Adrenal gland (tissue), 12 donors: ENCODE data around the gene CXorf66. TPM values are rescaled to one million over a fixed set of nuclear protein-coding genes. Genes with fewer than 3 reads are reported as not detected.

Source experiments
- DNase-seq, 7 donors: peaks; one replicate each; pipeline ENCODE4 v3.0.0-alpha.2; 2019 to 2020
- H3K27ac ChIP-seq, 5 donors: fragments of 200-600 bp; sonication (generic) in 4 of 5; 1 replicate in 3 of 5; 2 replicates in 2 of 5; pipeline versions ENCODE4 v1.5.1 to v1.8.0; 2016 to 2020; ENCODE audit warnings: mild to moderate bottlenecking in 1 of 5
- H3K27me3 ChIP-seq: fragments of 200-600 bp; 2 replicates; pipeline ENCODE4 v1.8.0; 2021
- H3K36me3 ChIP-seq, 2 donors: fragments of 200-600 bp; replicated peaks in 1 of 2; 1 replicate in 1 of 2; 2 replicates in 1 of 2; pipeline versions ENCODE4 v1.5.1 to v1.8.0; 2018 to 2022
- H3K4me1 ChIP-seq, 2 donors: fragments of 200-600 bp; replicated peaks in 1 of 2; 1 replicate in 1 of 2; 2 replicates in 1 of 2; pipeline versions ENCODE4 v1.5.1 to v1.8.0; 2018 to 2021
- H3K4me3 ChIP-seq, 4 donors: fragments of 200-600 bp; sonication (generic) in 3 of 4; one replicate each; pipeline ENCODE4 v1.5.1; 2016 to 2018
- H3K9me3 ChIP-seq, 3 donors: fragments of 200-600 bp; sonication (generic) in 1 of 3; replicated peaks in 1 of 3; 1 replicate in 2 of 3; 2 replicates in 1 of 3; pipeline versions ENCODE4 v1.5.1 to v1.8.0; 2016 to 2021
- CTCF ChIP-seq, 6 experiments: fragments of 450-650 bp in 4 of 6; fragments of 200-600 bp in 2 of 6; sonication (generic) in 1 of 6; IDR thresholded peaks; 1 replicate in 5 of 6; 2 replicates in 1 of 6; pipeline versions ENCODE4 v1.5.1 to v1.8.0; 2016 to 2021; ENCODE audit warnings: antibody characterized with exemption in 6 of 6, mild to moderate bottlenecking in 2 of 6, moderate library complexity in 1 of 6
- POLR2A ChIP-seq, 2 donors: fragments of 450-650 bp; IDR thresholded peaks; one replicate each; pipeline ENCODE4 v1.6.1; 2017; ENCODE audit warnings: antibody characterized with exemption in 2 of 2, mild to moderate bottlenecking in 2 of 2, moderate library complexity in 1 of 2
- WGBS, 4 donors: extraction: QIAGEN DNeasy Blood & Tissue Kit in 2 of 4; methylation state at CpG; one replicate each; pipeline versions ENCODE4 v1.1.5 to v1.1.7; 2013 to 2017; 5-methylcytosine and 5-hydroxymethylcytosine counted together
- intact Hi-C, 2 donors: fragments of 100-400 bp; cut with DNase I; formaldehyde crosslinking; loops; one replicate each; pipeline versions ENCODE4 v1.14.1 to v1.15.0; 2022 to 2023
- polyA plus RNA-seq, 3 donors: library from polyadenylated mRNA; stranded (reverse); fragments of 200-250 nt in 2 of 3; fragments of 350-450 nt in 1 of 3; fragmentation: Illumina TruSeq in 1 of 3; extraction: RNeasy Lipid Tissue Mini Kit (QIAGEN cat#74804) in 1 of 3; gene quantifications; one replicate each; pipeline ENCODE4 v1.2.3, GENCODE V29; 2013 to 2014
- total RNA-seq, 9 donors: library from RNA; depleted of rRNA in 4 of 9; stranded (reverse); fragments of >200 nt in 4 of 9; fragments of 120-200 nt in 1 of 9; fragmentation: NEBNext Ultra II Directional in 1 of 9; extraction: Animal tissue kit (Norgen Biotek cat#: 25700) in 1 of 9; gene quantifications; one replicate each; pipeline versions ENCODE4 v1.1.0 to v1.2.4, GENCODE V29; 2013 to 2023
- donor health status: healthy with polysubstance abuse.
- donor health status: Bipolar disorder and iron deficiency.
- donor health status: DM: yes; HTN: yes; CAD: no.
- donor health status: DM: no; HTN: no; CAD: no.
- donor health status: DM: no; HTN: no; CAD: no.
- donor health status: DM: yes; HTN: yes; CAD: no.

The CXorf66 gene
- total and polyA plus RNA-seq, 12 donors, result not detected

- DNase-seq, result no peak
- Histone ChIP-seq H3K36me3 (no peaks in the 10 kb centered on the region), H3K27ac (no peak overlapping the region), H3K4me1 (no peaks in the 10 kb centered on the region), H3K27me3 (peaks cover under 1% of the 10 kb centered on the region), H3K4me3 (no peak overlapping the region), H3K9me3 (no peaks in the 10 kb centered on the region)
- intact Hi-C loops, result no loop called here
- TF ChIP-seq POLR2A (IDR thresholded peaks at IDR 0.05) (no peak), CTCF (IDR thresholded peaks at IDR 0.05) (no peak)
Measured at GRCh38 chrX:139936259-139936658, 29.1 kb downstream of the CXorf66 start.

- DNase-seq, result no peak
- Histone ChIP-seq H3K9me3 (no peaks in the 10 kb centered on the region), H3K4me1 (no peaks in the 10 kb centered on the region), H3K36me3 (no peaks in the 10 kb centered on the region), H3K27me3 (peaks cover 3% of the 10 kb centered on the region), H3K27ac (peak overlapping the region in 4 of 5 donors; percentile 91 to 98 (median 95)), H3K4me3 (peak overlapping the region in 1 of 4 donors; percentile 82)
- TF ChIP-seq CTCF (IDR thresholded peaks at IDR 0.05) (no peak), POLR2A (IDR thresholded peaks at IDR 0.05) (no peak)
- intact Hi-C loops, result no loop called here
- WGBS, 4 donors, result 58 to 84% (median 69%) methylated on average over 13 to 15 of the region's 15 CpGs
Measured at GRCh38 chrX:139933904-139934303, 31.4 kb downstream of the CXorf66 start.

GRCh38 chrX:139932901-139933796 lies 32.2 kb downstream of the CXorf66 start, which contains the start of gene ATP11C:
TSS of gene ATP11C (minus strand) at chrX:139933053. CDS start at chrX:139932042, 1,011 bp downstream.
- peak within 1 kb of the TSS; percentile 11 to 82 (median 74) for H3K4me3 ChIP-seq
- H3K27ac ChIP-seq, result peak within 1 kb of the TSS; percentile 76 to 98 (median 94)
- no peaks in the 10 kb centered on the region for H3K9me3 ChIP-seq
- H3K27me3 ChIP-seq, result peaks cover 3% of the 10 kb centered on the region
- TF ChIP-seq CTCF (IDR thresholded peaks at IDR 0.05) (no peak), POLR2A (IDR thresholded peaks at IDR 0.05) (peak in 1 of 2 donors; percentile 78)
- intact Hi-C loops, result no loop called here
- no peaks in the 10 kb centered on the region for H3K4me1 ChIP-seq
- DNase-seq, result peak; percentile 82 to 89 (median 85)
- WGBS, 4 donors, result 0 to 28% (median 10%) methylated on average over 15 to 52 of the region's 52 CpGs
- H3K36me3 ChIP-seq, result no peaks in the 10 kb centered on the region

- TF ChIP-seq CTCF (IDR thresholded peaks at IDR 0.05) (no peak), POLR2A (IDR thresholded peaks at IDR 0.05) (no peak)
- 1 to 46% (median 20%) methylated on average over 7 to 97 of the region's 109 CpGs; no CpG with 5 or more reads in 1 of the 4 donors for WGBS, 4 donors
- DNase-seq, result peak in 6 of 7 donors; percentile 32 to 60 (median 45)
- H3K36me3 ChIP-seq, result no peaks in the 10 kb centered on the region
- no peaks in the 10 kb centered on the region for H3K9me3 ChIP-seq
- no peaks in the 10 kb centered on the region for H3K4me1 ChIP-seq
- H3K4me3 ChIP-seq, result peak overlapping the region; percentile 11 to 82 (median 74)
- H3K27me3 ChIP-seq, result peaks cover 3% of the 10 kb centered on the region
- peak overlapping the region; percentile 76 to 98 (median 94) for H3K27ac ChIP-seq
- intact Hi-C loops, result no loop called here
Measured at GRCh38 chrX:139932073-139932900, 33.0 kb downstream of the CXorf66 start.
